GM11168 (cell line): ENCODE data around the gene EIF2B5.
"Not testable (repeated sequence)": the region's sequence is repeated elsewhere in the genome, so short reads cannot be mapped to it uniquely, and the experiment has no call there.

Source experiments
- in situ Hi-C: fragments of 300-500 bp; cut with MboI; formaldehyde crosslinking; loops from one replicate; pipeline ENCODE4 v1.12.0; 2022; ENCODE audit warnings: low sequenced_read_pairs; ENCODE audit not compliant: unreplicated experiment

EIF2B5 gene

DNA sequence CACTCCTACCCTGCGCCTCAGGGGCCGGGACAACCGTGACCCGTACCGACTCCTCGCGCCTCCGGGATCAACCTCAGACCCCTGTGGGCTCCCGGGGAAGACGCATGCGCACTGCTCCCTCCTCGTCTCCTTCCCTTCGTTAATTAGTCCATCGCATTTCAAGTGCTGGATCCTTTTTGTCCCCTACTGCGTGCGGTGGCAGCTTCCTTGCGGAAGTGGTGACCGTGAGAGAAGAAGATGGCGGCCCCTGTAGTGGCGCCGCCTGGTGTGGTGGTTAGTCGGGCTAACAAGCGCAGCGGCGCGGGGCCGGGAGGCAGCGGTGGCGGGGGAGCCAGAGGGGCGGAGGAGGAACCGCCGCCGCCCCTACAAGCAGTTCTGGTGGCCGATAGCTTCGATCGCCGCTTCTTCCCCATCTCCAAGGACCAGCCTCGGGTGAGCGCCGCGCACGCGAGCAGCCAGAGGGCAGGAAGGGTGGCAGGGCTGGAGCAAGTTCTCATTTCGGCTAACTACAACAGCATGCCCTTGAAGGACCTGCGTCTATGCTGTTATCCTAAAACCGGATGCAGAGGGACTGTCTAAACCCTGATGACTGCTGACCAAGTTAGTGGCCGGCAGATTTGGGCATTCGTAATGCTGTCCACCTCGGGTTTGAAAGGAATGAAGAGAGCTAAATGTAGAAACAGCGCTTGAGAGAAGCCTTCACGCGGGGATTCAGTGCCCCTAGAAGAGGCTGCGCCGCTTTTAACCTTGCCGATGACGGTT is at the start of gene EIF2B5:
EIF2B5 (plus strand) TSS at position 210 of the 762 bp plus-strand sequence; CDS start at position 238, 28 bp downstream.
- in situ Hi-C loops, result no loop called here

- in situ Hi-C loops, result no loop called here
These were observed 49.7 kb upstream of the EIF2B5 start for GRCh38 chr3:184085389-184085852.

- in situ Hi-C loops, result no loop called here
These were observed 43.0 kb upstream of the EIF2B5 start for GRCh38 chr3:184092199-184092598.

DNA sequence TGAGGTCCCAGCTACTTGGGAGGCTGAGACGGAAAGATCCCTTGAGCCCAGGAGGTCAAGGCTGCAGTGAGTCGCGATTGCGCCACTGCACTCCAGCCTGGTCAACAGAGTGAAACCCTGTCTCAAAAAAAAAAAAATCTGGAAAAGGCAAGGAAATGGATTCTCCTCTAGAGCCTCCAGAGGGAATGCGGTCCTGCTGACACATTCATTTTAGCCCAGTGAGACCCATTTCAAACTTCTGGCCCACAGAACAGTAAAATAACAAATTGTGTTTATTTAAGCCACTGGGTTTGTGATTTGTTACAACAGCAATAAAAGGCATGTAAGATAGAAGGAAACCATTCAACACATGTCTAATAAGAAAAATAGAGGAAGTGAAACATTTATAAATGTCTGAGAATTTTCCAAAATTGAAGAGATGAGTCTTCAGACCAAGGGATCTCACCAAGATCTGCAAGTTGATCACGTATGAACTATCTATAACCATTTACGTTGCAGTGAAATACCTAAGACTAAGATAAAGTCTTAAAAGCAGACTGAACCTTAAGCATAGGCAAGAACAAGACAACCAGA is 38.3 kb upstream of the EIF2B5 start, which contains the start of gene HTR3E:
HTR3E (plus strand) TSS at position 254 of the 573 bp plus-strand sequence. CDS start 466 bp downstream, outside the sequence.
- in situ Hi-C loops, result no loop called here

- in situ Hi-C loops, result no loop called here
These were observed 37.6 kb upstream of the EIF2B5 start for GRCh38 chr3:184097556-184097955.

DNA sequence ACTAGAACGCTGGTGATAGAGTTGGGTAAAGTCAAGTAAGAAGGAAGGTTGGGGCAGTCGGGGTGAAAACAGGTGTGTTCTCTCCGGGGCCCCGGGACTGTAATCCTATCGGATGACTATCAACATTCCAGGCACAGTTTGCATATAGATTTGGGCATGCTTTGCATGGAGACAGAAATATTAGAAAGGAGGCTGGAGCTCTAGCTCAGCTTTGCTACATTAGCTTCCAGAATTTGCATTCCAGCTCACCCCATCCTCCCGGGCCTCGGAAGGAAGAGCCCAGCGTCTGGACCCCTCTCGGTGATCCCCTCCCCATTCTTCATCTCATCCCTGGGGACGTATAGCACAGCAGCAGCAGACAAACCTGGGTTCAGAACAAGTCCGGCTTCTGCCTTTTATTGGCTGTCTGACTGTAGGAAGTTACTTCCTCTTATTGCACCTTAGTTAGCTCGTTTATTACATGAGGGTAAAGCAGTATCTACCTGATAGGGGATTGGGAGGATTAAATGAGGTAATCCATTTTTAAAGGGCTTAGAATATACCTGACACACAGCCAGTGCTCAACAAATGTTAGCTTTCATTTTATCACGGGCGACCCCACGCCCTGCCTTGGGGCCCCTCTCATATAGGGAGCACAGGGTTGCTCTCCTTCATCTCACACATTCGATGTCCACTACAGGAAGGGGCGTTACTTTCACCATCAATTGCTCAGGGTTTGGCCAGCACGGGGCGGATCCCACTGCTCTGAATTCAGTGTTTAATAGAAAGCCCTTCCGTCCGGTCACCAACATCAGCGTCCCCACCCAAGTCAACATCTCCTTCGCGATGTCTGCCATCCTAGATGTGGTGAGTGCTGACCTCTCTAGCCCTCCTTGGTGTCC is 35.1 kb upstream of the EIF2B5 start:
- in situ Hi-C loops, result no loop called here

- in situ Hi-C loops, result no loop called here
These were observed 24.8 kb upstream of the EIF2B5 start for GRCh38 chr3:184110316-184110725.

DNA sequence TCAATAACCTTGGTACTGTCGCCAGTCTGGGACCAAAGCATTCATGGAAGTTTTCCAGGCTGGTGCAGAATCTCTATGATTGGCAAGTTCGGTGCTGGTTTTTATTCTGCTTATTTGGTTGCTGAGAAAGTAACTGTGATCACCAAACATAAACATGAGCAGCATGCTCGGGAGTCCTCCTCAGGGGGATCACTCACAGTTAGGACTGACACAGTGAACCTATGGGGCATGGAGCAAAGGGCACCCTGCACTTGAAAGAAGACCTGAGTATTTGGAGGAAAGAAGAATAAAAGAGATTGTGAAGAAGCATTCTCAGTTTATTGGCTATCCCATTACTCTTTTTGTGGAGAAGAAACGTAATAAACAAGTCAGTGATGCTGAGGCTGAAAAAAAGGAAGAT is 19.1 kb upstream of the EIF2B5 start:
- in situ Hi-C loops, result no loop called here

- in situ Hi-C loops, result no loop called here
These were observed 17.5 kb upstream of the EIF2B5 start for GRCh38 chr3:184117636-184118035.

DNA sequence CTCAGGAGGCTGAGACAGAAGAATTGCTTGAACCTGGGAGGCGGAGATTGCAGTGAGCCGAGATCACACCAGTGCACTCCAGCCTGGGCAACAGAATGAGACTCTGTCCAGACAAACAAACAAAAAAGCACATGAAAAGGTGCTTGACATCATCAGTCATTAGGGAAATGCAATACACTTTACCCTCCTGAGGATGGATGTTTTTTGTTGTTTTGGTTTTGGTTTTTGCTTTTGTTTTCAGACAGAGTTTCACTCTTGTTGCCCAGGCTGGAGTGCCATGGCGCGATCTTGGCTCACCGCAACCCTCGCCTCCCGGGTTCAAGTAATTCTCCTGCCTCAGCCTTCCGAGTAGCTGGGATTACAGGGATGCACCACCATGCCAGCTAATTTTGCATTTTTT is 14.1 kb upstream of the EIF2B5 start:
- in situ Hi-C loops, result not testable (repeated sequence)

DNA sequence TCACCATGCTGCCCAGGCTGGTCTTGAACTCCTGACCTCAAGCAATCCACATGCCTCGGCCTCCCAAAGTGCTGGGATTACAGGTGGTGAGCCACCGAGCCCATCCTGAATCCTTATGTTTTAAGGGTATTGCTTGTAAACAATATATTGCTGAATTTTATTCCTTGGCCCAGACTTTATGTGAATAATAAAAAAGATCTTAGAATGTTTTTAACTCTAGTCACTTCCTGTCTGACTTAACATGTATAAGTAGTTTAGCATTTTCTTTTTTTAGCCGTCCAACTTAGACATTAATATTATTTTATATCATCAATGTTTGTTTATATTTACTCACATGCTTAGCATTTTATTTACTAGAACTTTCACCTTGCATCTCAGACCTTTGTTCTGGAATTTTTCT is 9.2 kb upstream of the EIF2B5 start:
- in situ Hi-C loops, result no loop called here

DNA sequence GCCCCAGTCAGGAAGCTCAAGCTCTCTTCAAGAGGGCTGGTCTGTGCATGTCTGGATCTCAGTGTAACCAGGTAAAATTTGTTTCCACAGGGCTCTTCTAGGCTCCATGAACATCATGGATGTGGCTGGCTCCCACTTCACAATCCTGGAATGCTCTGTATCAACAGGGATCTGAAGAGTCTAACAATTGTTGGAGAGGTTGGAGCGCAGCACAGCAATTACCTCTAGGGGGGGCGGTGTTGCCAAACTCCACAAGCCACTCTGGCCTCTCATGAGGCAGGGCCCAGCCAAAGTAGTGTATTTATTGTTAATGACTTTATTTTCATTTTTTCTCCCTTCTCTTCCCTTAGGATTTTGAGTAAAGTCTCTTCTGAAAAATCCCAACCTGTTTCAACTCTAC is 6.1 kb upstream of the EIF2B5 start:
- in situ Hi-C loops, result no loop called here

- in situ Hi-C loops, result no loop called here
These were observed 2.2 kb upstream of the EIF2B5 start for GRCh38 chr3:184132945-184133344.

DNA sequence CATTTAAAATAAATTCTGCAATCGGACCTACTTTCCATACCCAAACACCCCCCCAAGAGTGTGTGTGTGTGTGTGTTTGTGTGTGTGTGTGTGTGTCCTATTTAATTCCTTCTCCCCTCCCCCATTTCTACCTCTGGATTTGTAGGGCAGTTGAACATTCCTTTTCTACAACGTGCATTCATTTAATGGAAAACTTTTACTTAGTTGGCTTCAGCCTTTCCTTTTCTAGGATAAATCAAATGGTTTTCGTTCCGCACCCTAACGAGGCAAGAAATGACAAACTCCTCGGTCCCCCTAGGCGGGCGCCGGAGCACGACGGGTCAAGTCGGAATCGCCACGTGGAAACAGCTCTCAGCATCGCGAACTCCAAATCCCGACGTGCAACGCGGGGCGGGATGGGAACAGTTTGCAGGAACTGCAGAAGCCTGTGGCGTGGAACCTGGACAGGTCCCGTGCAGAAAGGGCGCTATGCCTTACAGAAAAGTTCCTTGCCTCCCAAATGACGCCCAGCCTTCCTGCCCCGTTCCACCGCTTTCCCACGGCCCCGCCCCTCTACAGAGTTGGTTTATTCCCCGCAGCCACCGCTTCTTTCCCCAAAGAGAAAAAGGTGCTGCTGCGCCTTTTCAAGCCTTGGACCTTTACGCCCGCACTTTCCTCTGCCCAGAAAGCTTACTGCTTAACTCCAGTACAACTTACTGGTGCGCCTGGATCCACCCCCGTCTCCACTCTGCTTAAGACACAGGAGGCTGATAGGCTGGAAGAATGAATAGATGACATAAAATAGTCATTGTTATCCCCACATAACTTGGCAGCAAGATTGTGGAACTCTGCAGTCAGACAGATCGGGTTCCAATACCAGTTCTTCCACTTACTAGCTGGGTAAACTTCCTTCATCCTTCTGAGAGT is 1.1 kb upstream of the EIF2B5 start:
- in situ Hi-C loops, result no loop called here

GRCh38 chr3:184134746-184135148 is 411 bp upstream of the EIF2B5 start:
- in situ Hi-C loops, result no loop called here

- in situ Hi-C loops, result no loop called here
These were observed 728 bp downstream of the EIF2B5 start for GRCh38 chr3:184135911-184136260.

DNA sequence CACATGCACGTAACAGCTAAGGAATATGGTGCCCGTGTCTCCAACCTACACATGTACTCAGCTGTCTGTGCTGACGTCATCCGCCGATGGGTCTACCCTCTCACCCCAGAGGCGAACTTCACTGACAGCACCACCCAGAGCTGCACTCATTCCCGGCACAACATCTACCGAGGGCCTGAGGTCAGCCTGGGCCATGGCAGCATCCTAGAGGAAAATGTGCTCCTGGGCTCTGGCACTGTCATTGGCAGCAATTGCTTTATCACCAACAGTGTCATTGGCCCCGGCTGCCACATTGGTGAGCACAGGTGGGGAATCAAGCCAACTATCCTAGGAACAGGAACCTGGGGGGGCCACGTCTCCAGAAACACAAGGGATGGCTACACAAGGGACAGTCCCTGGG is 5.3 kb downstream of the EIF2B5 start:
- in situ Hi-C loops, result no loop called here

- in situ Hi-C loops, result no loop called here
These were observed 7.0 kb downstream of the EIF2B5 start for GRCh38 chr3:184142199-184142598.

GRCh38 chr3:184143327-184143726 is 8.2 kb downstream of the EIF2B5 start:
- in situ Hi-C loops, result no loop called here

- in situ Hi-C loops, result no loop called here
These were observed 9.3 kb downstream of the EIF2B5 start for GRCh38 chr3:184144505-184144904.
